HG03159 (cell line): ENCODE measurements around the gene NEDD9.

Experiments used
- ATAC-seq: cut with Tn5 transposase; IDR thresholded peaks from one replicate; pipeline ENCODE4 v1.9.1; 2021; ENCODE audit warnings: mild to moderate bottlenecking, moderate library complexity; ENCODE audit not compliant: unreplicated experiment

Gene NEDD9

GRCh38 chr6:11236915-11237314, 4.4 kb upstream of the NEDD9 start:
- ATAC-seq: no peak

DNA sequence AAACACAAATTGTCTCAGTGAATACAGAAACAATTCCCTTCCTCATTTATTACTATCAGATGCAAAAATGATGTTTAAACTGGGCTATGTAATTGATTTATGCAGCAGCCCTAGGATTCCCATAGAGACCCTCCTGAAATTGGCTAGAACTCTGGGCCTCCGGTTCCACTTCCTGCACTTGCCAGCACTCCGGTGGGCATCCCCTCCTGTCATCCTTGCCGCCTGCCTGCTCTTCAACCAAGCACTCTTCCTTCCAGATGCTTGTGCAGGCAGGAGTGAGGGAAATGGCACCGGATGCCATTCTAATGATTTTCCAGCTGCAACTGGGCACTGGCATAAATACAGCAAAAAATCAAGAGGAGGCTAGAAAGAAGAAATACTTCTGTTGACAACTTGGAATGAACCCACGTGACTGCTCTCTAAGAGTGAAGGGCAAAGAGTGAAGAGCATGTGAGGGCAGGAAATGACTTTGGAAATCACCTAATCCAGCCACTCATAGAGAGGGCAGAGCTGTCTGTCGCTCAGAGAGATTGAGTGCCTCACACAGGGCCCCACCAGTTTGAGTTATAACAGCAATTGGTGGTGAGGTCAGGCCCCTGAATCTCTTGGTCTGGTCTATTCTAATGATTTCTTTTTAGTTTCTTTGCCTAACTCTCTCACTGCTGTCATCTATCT, 3.7 kb upstream of the NEDD9 start:
- ATAC-seq: no peak

GRCh38 chr6:11235062-11235461, 2.6 kb upstream of the NEDD9 start:
- no peak for ATAC-seq

GRCh38 chr6:11233673-11234573, 1.5 kb upstream of the NEDD9 start:
- ATAC-seq: no peak

GRCh38 chr6:11232770-11233626, 530 bp upstream of the NEDD9 start:
- ATAC-seq: no peak

GRCh38 chr6:11231564-11232192, 790 bp downstream of the NEDD9 start:
- ATAC-seq: no peak

DNA sequence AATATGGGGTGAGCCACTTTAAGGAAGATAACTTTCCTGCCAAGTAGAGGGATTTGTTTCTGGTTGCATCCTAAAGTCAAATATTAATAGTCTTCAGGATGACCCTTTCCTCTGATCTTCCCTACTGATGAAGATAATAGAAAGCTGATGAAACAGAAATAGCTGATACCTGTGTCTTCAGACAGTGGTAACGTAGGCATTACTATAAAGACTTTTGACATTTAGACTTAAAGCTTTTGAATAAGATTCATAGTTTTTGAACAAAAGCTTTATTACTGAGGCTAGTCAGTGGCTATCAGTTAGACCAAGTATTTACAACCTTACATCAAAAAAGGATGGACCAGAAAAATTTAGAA, 1.4 kb downstream of the NEDD9 start:
- no peak for ATAC-seq

DNA sequence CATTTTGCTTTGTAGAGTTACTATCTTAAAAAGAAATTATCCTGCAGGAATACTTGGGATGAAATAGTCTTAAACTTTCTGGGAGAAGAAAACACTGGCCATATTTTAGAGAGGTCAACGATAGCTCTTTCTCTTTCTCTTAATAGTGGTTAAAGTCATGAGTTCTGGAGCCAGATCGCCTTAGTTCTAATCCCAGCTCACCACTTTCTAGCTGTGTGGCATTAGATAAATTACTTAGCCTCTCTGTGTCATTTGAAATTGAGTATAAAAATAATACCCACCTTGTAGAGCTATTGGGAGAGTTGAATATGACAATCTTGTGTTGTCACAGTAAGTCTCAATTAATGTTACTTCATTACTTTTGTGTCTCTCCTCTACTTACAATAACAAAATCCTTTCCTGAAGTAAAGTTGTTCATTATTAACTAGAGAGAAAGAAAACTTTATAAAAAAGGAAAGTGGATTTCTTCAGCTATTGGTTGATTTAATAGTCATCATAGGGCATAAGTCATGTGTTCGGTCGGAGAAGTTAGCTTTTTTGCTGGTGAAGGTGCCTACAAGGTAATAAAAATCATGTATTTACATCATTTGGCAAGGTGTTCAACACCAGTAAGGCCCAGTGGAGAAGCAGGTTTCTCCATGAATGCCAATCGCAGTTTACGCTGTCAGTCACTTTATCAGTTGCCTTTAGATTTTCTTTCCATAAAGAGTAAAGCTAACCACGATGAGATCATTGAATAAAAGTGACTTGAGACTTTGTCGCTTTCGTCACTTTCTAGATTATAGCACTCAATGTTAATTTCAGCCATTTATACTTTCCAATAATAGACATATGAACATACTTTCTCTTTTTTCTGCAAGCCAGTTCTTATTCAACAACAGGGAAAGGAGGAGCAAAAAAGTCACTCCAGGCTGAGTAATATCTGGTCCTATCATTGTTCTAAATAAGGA, 2.0 kb downstream of the NEDD9 start:
- no peak for ATAC-seq

DNA sequence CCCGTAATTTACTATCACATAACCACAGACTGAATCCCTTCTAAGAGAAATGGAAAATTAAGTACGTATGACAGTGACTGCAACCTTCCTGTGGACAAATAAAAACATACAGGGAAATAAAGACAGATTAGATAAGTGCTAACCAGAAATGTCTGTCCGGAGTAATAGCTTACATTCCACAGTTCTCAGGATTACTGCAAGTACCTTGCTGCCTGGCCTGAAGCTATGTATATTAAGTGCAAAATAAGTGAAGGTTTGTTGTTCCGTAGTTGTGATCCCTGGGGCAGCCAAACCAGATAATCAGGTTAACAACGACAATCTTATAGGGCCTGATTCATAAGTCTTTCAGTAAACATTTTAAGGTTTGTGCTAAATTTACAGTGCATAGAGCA, 2.8 kb downstream of the NEDD9 start:
- no peak for ATAC-seq

DNA sequence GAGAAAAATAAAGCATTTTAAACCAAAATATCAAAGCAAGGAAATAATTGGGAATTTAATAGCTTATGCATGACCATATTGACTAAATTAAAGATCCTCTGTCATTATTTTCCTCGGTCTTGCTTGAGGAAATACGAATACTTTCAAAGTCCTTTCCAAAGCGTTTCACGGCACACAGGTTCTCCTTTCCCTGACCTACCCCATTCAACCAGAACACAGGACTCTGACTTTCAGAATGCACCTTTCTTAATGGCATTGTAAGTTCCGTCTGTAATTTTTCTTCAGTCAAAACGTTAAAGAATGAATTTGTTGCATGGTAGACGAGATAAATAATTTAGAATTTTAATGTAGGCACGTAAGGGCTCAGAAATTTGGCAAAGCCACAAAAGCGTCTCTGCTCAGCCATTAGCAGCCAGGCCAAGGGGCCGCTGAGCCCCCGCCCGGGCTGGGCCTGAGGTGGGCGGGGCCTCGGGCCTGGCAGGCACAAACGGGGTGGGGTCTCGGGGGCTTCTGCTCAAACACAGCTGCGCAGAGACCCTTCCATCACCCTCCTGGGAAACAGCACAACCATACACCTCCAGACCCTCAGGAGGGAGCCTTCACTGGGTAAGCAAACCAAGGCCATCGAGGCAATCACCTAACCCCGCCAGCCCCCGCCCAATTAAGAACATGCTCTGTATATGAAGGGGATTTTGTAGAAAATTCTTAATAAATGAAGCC, 3.4 kb downstream of the NEDD9 start:
- no peak for ATAC-seq

- no peak for ATAC-seq
These were observed 4.8 kb downstream of the NEDD9 start for GRCh38 chr6:11227698-11228097.

GRCh38 chr6:11226005-11226404, 6.5 kb downstream of the NEDD9 start:
- ATAC-seq: no peak

GRCh38 chr6:11224966-11225463, 7.5 kb downstream of the NEDD9 start:
- ATAC-seq: no peak

GRCh38 chr6:11224252-11224965, 8.1 kb downstream of the NEDD9 start:
- ATAC-seq: peak; percentile 57

- ATAC-seq: no peak
These were observed 9.1 kb downstream of the NEDD9 start for GRCh38 chr6:11223286-11223864.

GRCh38 chr6:11222385-11223277, 9.8 kb downstream of the NEDD9 start:
- no peak for ATAC-seq
